Cardiac muscle cell (in vitro differentiated cells and primary cell): ENCODE results near the gene CD47. TPM values are rescaled to one million over a fixed set of nuclear protein-coding genes. Genes with fewer than 3 reads are reported as not detected.

Experiments used
- DNase-seq, 2 donors: peaks; one replicate each; pipeline versions ENCODE4 v3.0.0 to v3.0.0-alpha.2; 2010 to 2017; ENCODE audit warnings: low read depth in 1 of 2, low spot score in 1 of 2
- H3K27ac ChIP-seq: fragments of 200-600 bp; sonication (generic); 2 replicates; pipeline ENCODE4 v1.5.1; 2016
- H3K27me3 ChIP-seq: fragments of 200-600 bp; sonication (generic); 2 replicates; pipeline ENCODE4 v1.6.0; 2016; ENCODE audit warnings: control low read depth
- H3K36me3 ChIP-seq: fragments of 200-600 bp; sonication (generic); 2 replicates; pipeline ENCODE4 v1.5.1; 2016; ENCODE audit warnings: control low read depth
- H3K4me1 ChIP-seq: fragments of 200-600 bp; sonication (generic); 2 replicates; pipeline ENCODE4 v1.8.1; 2017; ENCODE audit warnings: low read depth, mild to moderate bottlenecking, mixed run types
- H3K4me3 ChIP-seq: fragments of 200-600 bp; sonication (generic); 2 replicates; pipeline ENCODE4 v1.5.1; 2016; ENCODE audit warnings: mild to moderate bottlenecking
- H3K9me3 ChIP-seq: fragments of 200-600 bp; sonication (generic); 2 replicates; pipeline ENCODE4 v1.5.1; 2017; ENCODE audit warnings: low read depth, mild to moderate bottlenecking, control low read depth
- CTCF ChIP-seq: IDR thresholded peaks from 2 replicates; pipeline ENCODE4 v1.5.1; 2012; ENCODE audit warnings: low read depth, mild to moderate bottlenecking, low read length
- polyA plus RNA-seq: library from polyadenylated mRNA; unstranded; fragments of >200 nt; fragmentation: Nextera tagmentation; extraction: Ambion mirVana; gene quantifications from 2 replicates; pipeline ENCODE4 v1.2.1, GENCODE V29; 2016
- total RNA-seq: library from RNA; depleted of rRNA; stranded (reverse); fragments of >200 nt; gene quantifications from 2 replicates; pipeline ENCODE4 v1.2.3, GENCODE V29; 2016

Gene CD47
- total and polyA plus RNA-seq, 2 experiments from 2014 or later, result 33.2 to 34.9 TPM

- Histone ChIP-seq H3K27ac (no peak overlapping the region), H3K9me3 (no peaks in the 10 kb centered on the region), H3K4me3 (no peak overlapping the region), H3K4me1 (no peaks in the 10 kb centered on the region), H3K36me3 (no peaks in the 10 kb centered on the region), H3K27me3 (peaks cover 9% of the 10 kb centered on the region)
- no peak for DNase-seq
- no peak for TF ChIP-seq CTCF
Measured at GRCh38 chr3:108085370-108085769, 5.5 kb downstream of the CD47 start.

- H3K4me3 ChIP-seq, result no peak overlapping the region
- TF ChIP-seq CTCF, result no peak
- no peaks in the 10 kb centered on the region for H3K36me3 ChIP-seq
- no peak overlapping the region for H3K27ac ChIP-seq
- no peaks in the 10 kb centered on the region for H3K27me3 ChIP-seq
- DNase-seq, result no peak
- H3K9me3 ChIP-seq, result no peaks in the 10 kb centered on the region
- H3K4me1 ChIP-seq, result no peaks in the 10 kb centered on the region
Measured at GRCh38 chr3:108079877-108080276, 11.0 kb downstream of the CD47 start.

- Histone ChIP-seq H3K27ac (no peak overlapping the region), H3K4me1 (no peaks in the 10 kb centered on the region), H3K4me3 (no peak overlapping the region), H3K9me3 (no peaks in the 10 kb centered on the region), H3K27me3 (no peaks in the 10 kb centered on the region), H3K36me3 (no peaks in the 10 kb centered on the region)
- no peak for DNase-seq
- no peak for TF ChIP-seq CTCF
Measured at GRCh38 chr3:108079043-108079442, 11.8 kb downstream of the CD47 start.

GRCh38 chr3:108076564-108076963 lies 14.3 kb downstream of the CD47 start:
- no peak overlapping the region for H3K27ac ChIP-seq
- no peaks in the 10 kb centered on the region for H3K9me3 ChIP-seq
- H3K4me1 ChIP-seq, result peaks cover 5% of the 10 kb centered on the region
- H3K4me3 ChIP-seq, result no peak overlapping the region
- no peaks in the 10 kb centered on the region for H3K27me3 ChIP-seq
- no peak for TF ChIP-seq CTCF
- H3K36me3 ChIP-seq, result no peaks in the 10 kb centered on the region
- no peak for DNase-seq

GRCh38 chr3:108073764-108074431 lies 16.9 kb downstream of the CD47 start:
- H3K4me1 ChIP-seq, result peaks cover 5% of the 10 kb centered on the region
- H3K4me3 ChIP-seq, result no peak overlapping the region
- H3K27me3 ChIP-seq, result no peaks in the 10 kb centered on the region
- no peak overlapping the region for H3K27ac ChIP-seq
- no peak for TF ChIP-seq CTCF
- no peaks in the 10 kb centered on the region for H3K36me3 ChIP-seq
- no peaks in the 10 kb centered on the region for H3K9me3 ChIP-seq
- DNase-seq, result no peak
